Fibroblast of lung (primary cell): ENCODE measurements around the gene THRA. TPM values are rescaled to one million over a fixed set of nuclear protein-coding genes. Genes with fewer than 3 reads are reported as not detected.

ENCODE experiments used
- DNase-seq, 2 donors: peaks; one replicate each; pipeline versions ENCODE4 v3.0.0 to v3.0.0-alpha.2; 2010; ENCODE audit warnings: low read depth in 2 of 2
- H2AFZ ChIP-seq: 2 replicates; pipeline ENCODE4 v1.5.1; 2012; ENCODE audit warnings: low read length, control low read depth, inconsistent platforms
- H3K27ac ChIP-seq: 2 replicates; pipeline ENCODE4 v1.5.1; 2011; ENCODE audit warnings: low read length, control low read depth; ENCODE audit not compliant: insufficient read depth
- H3K27me3 ChIP-seq: 2 replicates; pipeline ENCODE4 v1.5.1; 2011; ENCODE audit warnings: mild to moderate bottlenecking, low read length; ENCODE audit not compliant: control insufficient read depth, insufficient read depth
- H3K36me3 ChIP-seq: 2 replicates; pipeline ENCODE4 v1.5.1; 2011; ENCODE audit warnings: low read length; ENCODE audit not compliant: control insufficient read depth, insufficient read depth
- H3K4me1 ChIP-seq: 2 replicates; pipeline ENCODE4 v1.5.1; 2011; ENCODE audit warnings: low read length; ENCODE audit not compliant: control insufficient read depth, insufficient read depth; ENCODE audit errors: extremely low read depth
- H3K4me2 ChIP-seq: 2 replicates; pipeline ENCODE4 v1.5.1; 2011; ENCODE audit warnings: low read length, control low read depth; ENCODE audit not compliant: insufficient read depth; ENCODE audit errors: extremely low read depth
- H3K4me3 ChIP-seq, 4 experiments: fragments of 200-600 bp in 1 of 4; sonication (generic) in 1 of 4; replicated peaks in 1 of 4; 2 replicates each; pipeline ENCODE4 v1.5.1; 2011 to 2016; ENCODE audit warnings: low read length in 4 of 4, low read depth in 3 of 4, mild to moderate bottlenecking in 3 of 4, control low read depth in 2 of 4, inconsistent platforms in 1 of 4, mixed read lengths in 1 of 4; ENCODE audit not compliant: insufficient read depth in 1 of 4; ENCODE audit errors: control extremely low read depth in 1 of 4
- H3K79me2 ChIP-seq: 2 replicates; pipeline ENCODE4 v1.5.1; 2012; ENCODE audit warnings: mild to moderate bottlenecking, low read length, inconsistent platforms; ENCODE audit not compliant: control insufficient read depth, insufficient read depth
- H3K9ac ChIP-seq: 2 replicates; pipeline ENCODE4 v1.5.1; 2011; ENCODE audit warnings: mild to moderate bottlenecking, low read length, control low read depth; ENCODE audit not compliant: insufficient read depth
- H3K9me3 ChIP-seq: 2 replicates; pipeline ENCODE4 v1.5.1; 2012; ENCODE audit warnings: low read depth, low read length; ENCODE audit not compliant: control insufficient read depth, insufficient read depth
- H4K20me1 ChIP-seq: 2 replicates; pipeline ENCODE4 v1.5.1; 2011; ENCODE audit warnings: low read length; ENCODE audit not compliant: control insufficient read depth, insufficient read depth; ENCODE audit errors: extremely low read depth
- EZH2 ChIP-seq: IDR thresholded peaks from 2 replicates; pipeline ENCODE4 v1.5.1; 2012; ENCODE audit warnings: low read length, control low read depth, mild to moderate bottlenecking; ENCODE audit errors: missing control alignments
- polyA plus RNA-seq, 2 donors: library from polyadenylated mRNA; depleted of rRNA in 1 of 2; stranded (reverse) in 1 of 2; unstranded in 1 of 2; fragments of >200 nt; gene quantifications; 2 replicates each; pipeline ENCODE4 v1.2.1, GENCODE V29; 2011 to 2012; ENCODE audit warnings: missing spikeins in 1 of 2
- total RNA-seq: library from RNA; depleted of rRNA; stranded (reverse); fragments of >200 nt; gene quantifications from 2 replicates; pipeline ENCODE4 v1.2.1, GENCODE V29; 2014
- TF ChIP-seq, protein P1 (sequence below), 2 donors: IDR thresholded peaks in 1 of 2; conservative IDR thresholded peaks in 1 of 2; 1 replicate in 1 of 2; 2 replicates in 1 of 2; pipeline ENCODE4 v1.5.1; 2011 to 2012; ENCODE audit warnings: low read length in 2 of 2, control low read depth in 1 of 2, inconsistent platforms in 1 of 2, low read depth in 1 of 2, mild to moderate bottlenecking in 1 of 2

The THRA gene
- total and polyA plus RNA-seq, 2 donors (not counting 1 experiment from before 2014, with no cell fraction given), result 27.2 to 52.8 TPM

DNA sequence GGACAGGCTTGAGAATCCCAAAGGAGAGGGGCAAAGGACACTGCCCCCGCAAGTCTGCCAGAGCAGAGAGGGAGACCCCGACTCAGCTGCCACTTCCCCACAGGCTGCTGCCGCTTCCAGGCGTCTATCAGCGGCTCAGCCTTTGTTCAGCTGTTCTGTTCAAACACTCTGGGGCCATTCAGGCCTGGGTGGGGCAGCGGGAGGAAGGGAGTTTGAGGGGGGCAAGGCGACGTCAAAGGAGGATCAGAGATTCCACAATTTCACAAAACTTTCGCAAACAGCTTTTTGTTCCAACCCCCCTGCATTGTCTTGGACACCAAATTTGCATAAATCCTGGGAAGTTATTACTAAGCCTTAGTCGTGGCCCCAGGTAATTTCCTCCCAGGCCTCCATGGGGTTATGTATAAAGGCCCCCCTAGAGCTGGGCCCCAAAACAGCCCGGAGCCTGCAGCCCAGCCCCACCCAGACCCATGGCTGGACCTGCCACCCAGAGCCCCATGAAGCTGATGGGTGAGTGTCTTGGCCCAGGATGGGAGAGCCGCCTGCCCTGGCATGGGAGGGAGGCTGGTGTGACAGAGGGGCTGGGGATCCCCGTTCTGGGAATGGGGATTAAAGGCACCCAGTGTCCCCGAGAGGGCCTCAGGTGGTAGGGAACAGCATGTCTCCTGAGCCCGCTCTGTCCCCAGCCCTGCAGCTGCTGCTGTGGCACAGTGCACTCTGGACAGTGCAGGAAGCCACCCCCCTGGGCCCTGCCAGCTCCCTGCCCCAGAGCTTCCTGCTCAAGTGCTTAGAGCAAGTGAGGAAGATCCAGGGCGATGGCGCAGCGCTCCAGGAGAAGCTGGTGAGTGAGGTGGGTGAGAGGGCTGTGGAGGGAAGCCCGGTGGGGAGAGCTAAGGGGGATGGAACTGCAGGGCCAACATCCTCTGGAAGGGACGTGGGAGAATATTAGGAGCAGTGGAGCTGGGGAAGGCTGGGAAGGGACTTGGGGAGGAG, 47.5 kb upstream of the THRA start, which contains the start of gene CSF3:
CSF3 (plus strand) TSS at position 436 of the 993 bp plus-strand sequence; CDS start at position 471, 35 bp downstream.
- Histone ChIP-seq H3K4me3 (no peak within 1 kb of the TSS), H3K4me2 (no peak within 1 kb of the TSS), H3K27ac (no peak within 1 kb of the TSS), H3K27me3 (no peaks in the 10 kb centered on the region), H4K20me1 (no peaks in the 10 kb centered on the region), H2AFZ (peak within 1 kb of the TSS; percentile 17), H3K79me2 (no peaks in the 10 kb centered on the region), H3K9ac (no peak within 1 kb of the TSS), H3K4me1 (peaks cover 15% of the 10 kb centered on the region), H3K9me3 (no peaks in the 10 kb centered on the region), H3K36me3 (peaks cover 7% of the 10 kb centered on the region)
- DNase-seq, result peak in 1 of 2 donors; percentile 41
- TF ChIP-seq, protein P1, sequence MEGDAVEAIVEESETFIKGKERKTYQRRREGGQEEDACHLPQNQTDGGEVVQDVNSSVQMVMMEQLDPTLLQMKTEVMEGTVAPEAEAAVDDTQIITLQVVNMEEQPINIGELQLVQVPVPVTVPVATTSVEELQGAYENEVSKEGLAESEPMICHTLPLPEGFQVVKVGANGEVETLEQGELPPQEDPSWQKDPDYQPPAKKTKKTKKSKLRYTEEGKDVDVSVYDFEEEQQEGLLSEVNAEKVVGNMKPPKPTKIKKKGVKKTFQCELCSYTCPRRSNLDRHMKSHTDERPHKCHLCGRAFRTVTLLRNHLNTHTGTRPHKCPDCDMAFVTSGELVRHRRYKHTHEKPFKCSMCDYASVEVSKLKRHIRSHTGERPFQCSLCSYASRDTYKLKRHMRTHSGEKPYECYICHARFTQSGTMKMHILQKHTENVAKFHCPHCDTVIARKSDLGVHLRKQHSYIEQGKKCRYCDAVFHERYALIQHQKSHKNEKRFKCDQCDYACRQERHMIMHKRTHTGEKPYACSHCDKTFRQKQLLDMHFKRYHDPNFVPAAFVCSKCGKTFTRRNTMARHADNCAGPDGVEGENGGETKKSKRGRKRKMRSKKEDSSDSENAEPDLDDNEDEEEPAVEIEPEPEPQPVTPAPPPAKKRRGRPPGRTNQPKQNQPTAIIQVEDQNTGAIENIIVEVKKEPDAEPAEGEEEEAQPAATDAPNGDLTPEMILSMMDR (conservative IDR thresholded peaks at IDR 0.05 in 1 of 2, IDR thresholded peaks at IDR 0.05 in 1 of 2; ENCODE audit: low read depth in 1 of 2, low read length in 2 of 2), result no peak
- TF ChIP-seq EZH2, result no peak

DNA sequence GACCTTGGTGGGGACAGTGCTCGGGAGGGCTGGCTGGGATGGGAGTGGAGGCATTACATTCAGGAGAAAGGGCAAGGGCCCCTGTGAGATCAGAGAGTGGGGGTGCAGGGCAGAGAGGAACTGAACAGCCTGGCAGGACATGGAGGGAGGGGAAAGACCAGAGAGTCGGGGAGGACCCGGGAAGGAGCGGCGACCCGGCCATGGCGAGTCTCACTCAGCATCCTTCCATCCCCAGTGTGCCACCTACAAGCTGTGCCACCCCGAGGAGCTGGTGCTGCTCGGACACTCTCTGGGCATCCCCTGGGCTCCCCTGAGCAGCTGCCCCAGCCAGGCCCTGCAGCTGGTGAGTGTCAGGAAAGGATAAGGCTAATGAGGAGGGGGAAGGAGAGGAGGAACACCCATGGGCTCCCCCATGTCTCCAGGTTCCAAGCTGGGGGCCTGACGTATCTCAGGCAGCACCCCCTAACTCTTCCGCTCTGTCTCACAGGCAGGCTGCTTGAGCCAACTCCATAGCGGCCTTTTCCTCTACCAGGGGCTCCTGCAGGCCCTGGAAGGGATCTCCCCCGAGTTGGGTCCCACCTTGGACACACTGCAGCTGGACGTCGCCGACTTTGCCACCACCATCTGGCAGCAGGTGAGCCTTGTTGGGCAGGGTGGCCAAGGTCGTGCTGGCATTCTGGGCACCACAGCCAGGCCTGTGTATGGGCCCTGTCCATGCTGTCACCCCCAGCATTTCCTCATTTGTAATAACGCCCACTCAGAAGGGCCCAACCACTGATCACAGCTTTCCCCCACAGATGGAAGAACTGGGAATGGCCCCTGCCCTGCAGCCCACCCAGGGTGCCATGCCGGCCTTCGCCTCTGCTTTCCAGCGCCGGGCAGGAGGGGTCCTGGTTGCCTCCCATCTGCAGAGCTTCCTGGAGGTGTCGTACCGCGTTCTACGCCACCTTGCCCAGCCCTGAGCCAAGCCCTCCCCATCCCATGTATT, 46.5 kb upstream of the THRA start:
- H3K4me2 ChIP-seq, result no peak overlapping the region
- no peak overlapping the region for H3K4me3 ChIP-seq
- H3K36me3 ChIP-seq, result peaks cover 7% of the 10 kb centered on the region
- TF ChIP-seq, protein P1 (conservative IDR thresholded peaks at IDR 0.05 in 1 of 2, IDR thresholded peaks at IDR 0.05 in 1 of 2; ENCODE audit: low read depth in 1 of 2, low read length in 2 of 2), result no peak
- H4K20me1 ChIP-seq, result no peaks in the 10 kb centered on the region
- H3K79me2 ChIP-seq, result no peaks in the 10 kb centered on the region
- no peaks in the 10 kb centered on the region for H3K27me3 ChIP-seq
- no peak overlapping the region for H3K27ac ChIP-seq
- no peaks in the 10 kb centered on the region for H3K9me3 ChIP-seq
- no peak overlapping the region for H2AFZ ChIP-seq
- no peak for DNase-seq
- H3K9ac ChIP-seq, result no peak overlapping the region
- H3K4me1 ChIP-seq, result peaks cover 19% of the 10 kb centered on the region
